ENCODE results near the gene RXRA. TPM values are rescaled to one million over a fixed set of nuclear protein-coding genes. Genes with fewer than 3 reads are reported as not detected.

RXRA gene
- 10 to 100 TPM in 2 of 5 experiments, 1 to 10 TPM in 3; 5.9 to 59.5 (median 8.6) TPM for total RNA-seq
- polyA plus RNA-seq = under 1 TPM; 0.31 TPM
- 16.2 reads per million, percentile 46 among the genes with 10 or more reads in this experiment for total RNA-seq

DNA sequence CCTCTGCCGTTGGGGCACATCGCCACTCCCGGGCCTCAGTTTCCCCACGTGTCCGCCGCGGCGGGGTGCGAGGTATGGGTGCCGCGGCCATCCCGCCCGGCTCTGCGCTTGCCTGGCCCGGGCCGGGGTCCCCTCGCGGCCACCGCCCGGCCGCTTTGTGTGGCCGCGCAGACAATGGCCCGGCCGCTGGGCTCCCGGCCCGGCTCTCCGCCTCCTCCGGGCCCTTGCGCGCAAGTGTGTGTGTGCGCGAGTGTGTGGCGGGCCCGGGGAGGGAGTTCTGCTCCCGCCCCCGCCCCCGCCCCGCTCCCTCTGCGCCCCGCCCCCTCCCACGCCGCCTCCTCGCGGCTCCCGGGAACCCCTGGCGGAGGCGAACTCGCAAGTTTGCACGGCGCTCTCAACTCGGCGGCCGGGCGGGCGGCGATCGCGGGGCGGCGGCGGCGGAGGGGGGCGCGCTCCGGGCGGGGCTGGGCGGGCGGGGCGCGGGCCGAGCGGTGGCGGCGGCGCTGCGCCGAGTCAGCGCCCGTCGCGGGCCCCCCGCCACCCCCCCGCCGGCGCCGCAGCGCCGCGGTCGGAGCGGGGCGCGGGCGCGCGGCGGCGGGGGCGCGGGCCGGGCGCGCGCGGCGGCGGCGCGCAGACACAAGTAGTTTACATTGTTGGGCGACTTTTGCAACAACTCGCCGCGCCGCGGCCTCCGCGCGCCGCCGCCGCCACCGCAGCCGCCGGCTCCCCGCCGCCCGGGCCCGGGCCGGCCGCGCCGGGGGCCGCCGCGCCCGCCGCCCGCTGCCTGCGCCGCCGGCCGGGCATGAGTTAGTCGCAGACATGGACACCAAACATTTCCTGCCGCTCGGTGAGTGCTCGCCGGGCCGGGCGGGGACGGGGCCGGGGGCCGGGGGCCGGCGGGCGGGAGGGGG lies at the start of gene RXRA:
Gene RXRA (plus strand): TSS at position 643 of the 911 bp plus-strand sequence. CDS start 177 bp downstream, at position 820.
- intact Hi-C loops (cut with micrococcal nuclease) = loop anchor here in 1 of 2 donors (1.0 to 5.0 kb wide), 8 partner anchors 66 to 257 kb away; partner anchors contain the start of genes BRD3 and RNU6ATAC
- H3K4me3 Mint-ChIP-seq = peak within 1 kb of the TSS; percentile 54 to 86 (median 75)
- H3K9me3 Mint-ChIP-seq = no peaks in the 10 kb centered on the region
- Histone ChIP-seq H3K27me3 (ENCODE audit: control insufficient read depth in 2 of 2, insufficient read depth in 2 of 2, low read length in 2 of 2) (no peaks in the 10 kb centered on the region), H3K9me3 (ENCODE audit: control insufficient read depth in 2 of 3, low read length in 3 of 3) (no peaks in the 10 kb centered on the region), H3K4me3 (ENCODE audit: low read length) (peak within 1 kb of the TSS; percentile 73), H3K4me1 (ENCODE audit: control insufficient read depth in 2 of 2, insufficient read depth in 2 of 2, low read length in 2 of 2) (peaks cover 4 to 10% of the 10 kb centered on the region in 2 donors), H3K27ac (ENCODE audit: low read depth, low read length) (peak within 1 kb of the TSS; percentile 62), H3K36me3 (ENCODE audit: control insufficient read depth in 2 of 3, insufficient read depth in 3 of 3, low read length in 3 of 3) (no peaks in the 10 kb centered on the region)
- peaks cover 0 to 52% (median 0%) of the 10 kb centered on the region in 5 donors for H3K27me3 Mint-ChIP-seq
- no peaks in the 10 kb centered on the region for H3K36me3 Mint-ChIP-seq
- CTCF ChIA-PET = no interaction called here
- ATAC-seq = peak; percentile 85
- peaks cover 0 to 17% (median 11%) of the 10 kb centered on the region in 7 donors for H3K4me1 Mint-ChIP-seq
- peak; percentile 42 to 73 (median 61) for DNase-seq
- peak within 1 kb of the TSS in 5 of 9 donors; percentile 16 to 68 (median 47) for H3K27ac Mint-ChIP-seq
- POLR2A ChIA-PET = interaction anchor here (1.3 kb wide), 1 partner anchor 162 kb away, joined by 8 read pairs; the partner anchor contains the start of gene RNU6ATAC

GRCh38 chr9:134278286-134278685 lies 48.0 kb upstream of the RXRA start:
- peaks cover 0 to 2% (median 0%) of the 10 kb centered on the region in 7 donors for H3K4me1 Mint-ChIP-seq
- DNase-seq (no peak), ATAC-seq (no peak)
- Histone ChIP-seq H3K36me3 (ENCODE audit: control insufficient read depth in 2 of 3, insufficient read depth in 3 of 3, low read length in 3 of 3) (no peaks in the 10 kb centered on the region), H3K27ac (ENCODE audit: low read depth, low read length) (no peak overlapping the region), H3K9me3 (ENCODE audit: control insufficient read depth in 2 of 3, low read length in 3 of 3) (no peaks in the 10 kb centered on the region), H3K4me1 (ENCODE audit: control insufficient read depth in 2 of 2, insufficient read depth in 2 of 2, low read length in 2 of 2) (no peaks in the 10 kb centered on the region), H3K27me3 (ENCODE audit: control insufficient read depth in 2 of 2, insufficient read depth in 2 of 2, low read length in 2 of 2) (no peaks in the 10 kb centered on the region), H3K4me3 (ENCODE audit: low read length) (no peak overlapping the region)
- intact Hi-C loops (cut with micrococcal nuclease) = no loop called here
- H3K4me3 Mint-ChIP-seq = no peak overlapping the region
- no peaks in the 10 kb centered on the region for H3K36me3 Mint-ChIP-seq
- CTCF ChIA-PET = no interaction called here
- POLR2A ChIA-PET = no interaction called here
- peaks cover 0 to 19% (median 7%) of the 10 kb centered on the region in 5 donors for H3K27me3 Mint-ChIP-seq
- H3K27ac Mint-ChIP-seq = no peak overlapping the region
- no peaks in the 10 kb centered on the region for H3K9me3 Mint-ChIP-seq

GRCh38 chr9:134278974-134279640 lies 47.1 kb upstream of the RXRA start:
- no peaks in the 10 kb centered on the region for H3K27me3 ChIP-seq (ENCODE audit: control insufficient read depth in 2 of 2, insufficient read depth in 2 of 2, low read length in 2 of 2)
- Mint-ChIP-seq H3K36me3 (no peaks in the 10 kb centered on the region), H3K27me3 (peaks cover 0 to 21% (median 7%) of the 10 kb centered on the region in 5 donors), H3K4me1 (peaks cover 0 to 2% (median 0%) of the 10 kb centered on the region in 7 donors), H3K9me3 (no peaks in the 10 kb centered on the region), H3K27ac (no peak overlapping the region), H3K4me3 (no peak overlapping the region)
- ChIA-PET POLR2A (no interaction called here), CTCF (no interaction called here)
- intact Hi-C loops (cut with micrococcal nuclease) = no loop called here
- H3K4me1 ChIP-seq (ENCODE audit: control insufficient read depth in 2 of 2, insufficient read depth in 2 of 2, low read length in 2 of 2) = no peaks in the 10 kb centered on the region
- H3K9me3 ChIP-seq (ENCODE audit: control insufficient read depth in 2 of 3, low read length in 3 of 3) = no peaks in the 10 kb centered on the region
- H3K27ac ChIP-seq (ENCODE audit: low read depth, low read length) = no peak overlapping the region
- no peaks in the 10 kb centered on the region for H3K36me3 ChIP-seq (ENCODE audit: control insufficient read depth in 2 of 3, insufficient read depth in 3 of 3, low read length in 3 of 3)
- H3K4me3 ChIP-seq (ENCODE audit: low read length) = no peak overlapping the region
- no peak for DNase-seq
- no peak for ATAC-seq

GRCh38 chr9:134282138-134282650 lies 44.1 kb upstream of the RXRA start:
- H3K27me3 ChIP-seq (ENCODE audit: control insufficient read depth in 2 of 2, insufficient read depth in 2 of 2, low read length in 2 of 2) = no peaks in the 10 kb centered on the region
- Mint-ChIP-seq H3K9me3 (no peaks in the 10 kb centered on the region), H3K4me1 (peaks cover 0 to 4% (median 0%) of the 10 kb centered on the region in 7 donors), H3K4me3 (no peak overlapping the region), H3K27me3 (peaks cover 0 to 7% (median 2%) of the 10 kb centered on the region in 5 donors), H3K27ac (no peak overlapping the region), H3K36me3 (no peaks in the 10 kb centered on the region)
- CTCF ChIA-PET = no interaction called here
- no peak for DNase-seq
- intact Hi-C loops (cut with micrococcal nuclease) = no loop called here
- no peaks in the 10 kb centered on the region for H3K36me3 ChIP-seq (ENCODE audit: control insufficient read depth in 2 of 3, insufficient read depth in 3 of 3, low read length in 3 of 3)
- H3K4me1 ChIP-seq (ENCODE audit: control insufficient read depth in 2 of 2, insufficient read depth in 2 of 2, low read length in 2 of 2) = no peaks in the 10 kb centered on the region
- H3K27ac ChIP-seq (ENCODE audit: low read depth, low read length) = no peak overlapping the region
- no peaks in the 10 kb centered on the region for H3K9me3 ChIP-seq (ENCODE audit: control insufficient read depth in 2 of 3, low read length in 3 of 3)
- no peak for ATAC-seq
- POLR2A ChIA-PET = no interaction called here
- H3K4me3 ChIP-seq (ENCODE audit: low read length) = no peak overlapping the region

DNA sequence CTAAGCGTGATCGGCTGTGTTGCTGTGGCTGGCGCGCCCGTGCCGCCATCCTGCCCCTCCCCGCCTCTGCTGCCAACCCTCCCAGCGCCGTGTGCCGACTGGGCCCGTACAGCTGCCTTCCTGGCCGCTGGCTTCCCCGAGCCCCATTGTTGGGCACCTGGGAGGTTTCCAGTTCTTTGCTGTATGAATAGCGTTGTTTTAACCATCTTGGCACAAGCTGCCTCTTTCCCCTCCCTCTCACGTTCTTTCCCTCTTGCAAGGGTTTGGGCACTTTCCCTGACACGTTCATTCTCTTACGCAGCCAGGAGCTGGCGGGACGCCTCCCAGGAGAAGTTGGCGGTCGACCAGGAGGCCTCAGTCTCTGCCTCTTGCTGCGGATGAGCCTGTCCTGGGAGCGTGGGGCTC lies 43.1 kb upstream of the RXRA start:
- ChIA-PET CTCF (no interaction called here), POLR2A (no interaction called here)
- Mint-ChIP-seq H3K9me3 (no peaks in the 10 kb centered on the region), H3K27me3 (peaks cover 0 to 7% (median 0%) of the 10 kb centered on the region in 5 donors), H3K36me3 (no peaks in the 10 kb centered on the region), H3K4me1 (peaks cover 0 to 4% (median 0%) of the 10 kb centered on the region in 7 donors), H3K4me3 (no peak overlapping the region), H3K27ac (no peak overlapping the region)
- intact Hi-C loops (cut with micrococcal nuclease) = no loop called here
- Histone ChIP-seq H3K27me3 (ENCODE audit: control insufficient read depth in 2 of 2, insufficient read depth in 2 of 2, low read length in 2 of 2) (no peaks in the 10 kb centered on the region), H3K4me3 (ENCODE audit: low read length) (no peak overlapping the region), H3K9me3 (ENCODE audit: control insufficient read depth in 2 of 3, low read length in 3 of 3) (no peaks in the 10 kb centered on the region), H3K36me3 (ENCODE audit: control insufficient read depth in 2 of 3, insufficient read depth in 3 of 3, low read length in 3 of 3) (no peaks in the 10 kb centered on the region), H3K27ac (ENCODE audit: low read depth, low read length) (no peak overlapping the region), H3K4me1 (ENCODE audit: control insufficient read depth in 2 of 2, insufficient read depth in 2 of 2, low read length in 2 of 2) (no peaks in the 10 kb centered on the region)
- DNase-seq (no peak), ATAC-seq (no peak)

- no peaks in the 10 kb centered on the region for H3K36me3 ChIP-seq (ENCODE audit: control insufficient read depth in 2 of 3, insufficient read depth in 3 of 3, low read length in 3 of 3)
- no peak overlapping the region for H3K27ac Mint-ChIP-seq
- no peaks in the 10 kb centered on the region for H3K36me3 Mint-ChIP-seq
- CTCF ChIA-PET = no interaction called here
- no peak overlapping the region for H3K4me3 ChIP-seq (ENCODE audit: low read length)
- H3K4me1 Mint-ChIP-seq = peaks cover 0 to 4% (median 0%) of the 10 kb centered on the region in 7 donors
- H3K27me3 ChIP-seq (ENCODE audit: control insufficient read depth in 2 of 2, insufficient read depth in 2 of 2, low read length in 2 of 2) = no peaks in the 10 kb centered on the region
- DNase-seq (no peak), ATAC-seq (no peak)
- POLR2A ChIA-PET = no interaction called here
- H3K4me3 Mint-ChIP-seq = no peak overlapping the region
- H3K4me1 ChIP-seq (ENCODE audit: control insufficient read depth in 2 of 2, insufficient read depth in 2 of 2, low read length in 2 of 2) = no peaks in the 10 kb centered on the region
- no peaks in the 10 kb centered on the region for H3K9me3 Mint-ChIP-seq
- intact Hi-C loops (cut with micrococcal nuclease) = no loop called here
- no peak overlapping the region for H3K27ac ChIP-seq (ENCODE audit: low read depth, low read length)
- no peaks in the 10 kb centered on the region for H3K9me3 ChIP-seq (ENCODE audit: control insufficient read depth in 2 of 3, low read length in 3 of 3)
- H3K27me3 Mint-ChIP-seq = peaks cover 0 to 7% (median 0%) of the 10 kb centered on the region in 5 donors
Measured at GRCh38 chr9:134283692-134284265, 42.5 kb upstream of the RXRA start.
